ENCODE data around the gene SEC14L5.
"Not testable (repeated sequence)": the region's sequence is repeated elsewhere in the genome, so short reads cannot be mapped to it uniquely, and the experiment has no call there.

Gene SEC14L5

GRCh38 chr16:4954714-4955113 is 3.4 kb upstream of the SEC14L5 start:
- DNase-seq (ENCODE audit: low read depth): no peak

- no peak for DNase-seq (ENCODE audit: low read depth)
These were observed 760 bp upstream of the SEC14L5 start for GRCh38 chr16:4957420-4957719.

- no peak for DNase-seq (ENCODE audit: low read depth)
These were observed 644 bp downstream of the SEC14L5 start for GRCh38 chr16:4958510-4959438.

GRCh38 chr16:4960579-4960978 is 2.4 kb downstream of the SEC14L5 start:
- DNase-seq (ENCODE audit: low read depth): no peak

- no peak for DNase-seq (ENCODE audit: low read depth)
These were observed 4.6 kb downstream of the SEC14L5 start for GRCh38 chr16:4962716-4963115.

- not testable (repeated sequence) for DNase-seq (ENCODE audit: low read depth)
These were observed 5.4 kb downstream of the SEC14L5 start for GRCh38 chr16:4963527-4963926.

GRCh38 chr16:4966736-4967453 is 8.8 kb downstream of the SEC14L5 start:
- DNase-seq (ENCODE audit: low read depth): no peak

- DNase-seq (ENCODE audit: low read depth): not testable (repeated sequence)
These were observed 10.1 kb downstream of the SEC14L5 start for GRCh38 chr16:4968278-4968677.

GRCh38 chr16:4968879-4969483 is 10.9 kb downstream of the SEC14L5 start:
- no peak for DNase-seq (ENCODE audit: low read depth)

GRCh38 chr16:4970010-4970409 is 11.9 kb downstream of the SEC14L5 start:
- DNase-seq (ENCODE audit: low read depth): no peak

- DNase-seq (ENCODE audit: low read depth): no peak
These were observed 14.9 kb downstream of the SEC14L5 start for GRCh38 chr16:4972938-4973587.

GRCh38 chr16:4976079-4976478 is 17.9 kb downstream of the SEC14L5 start:
- no peak for DNase-seq (ENCODE audit: low read depth)

GRCh38 chr16:4976611-4977145 is 18.5 kb downstream of the SEC14L5 start:
- no peak for DNase-seq (ENCODE audit: low read depth)

- no peak for DNase-seq (ENCODE audit: low read depth)
These were observed 21.0 kb downstream of the SEC14L5 start for GRCh38 chr16:4979164-4979563.

GRCh38 chr16:4979736-4980660 is 21.9 kb downstream of the SEC14L5 start:
- no peak for DNase-seq (ENCODE audit: low read depth)

- no peak for DNase-seq (ENCODE audit: low read depth)
These were observed 22.6 kb downstream of the SEC14L5 start for GRCh38 chr16:4980691-4981090.

GRCh38 chr16:4981473-4981872 is 23.3 kb downstream of the SEC14L5 start:
- no peak for DNase-seq (ENCODE audit: low read depth)

GRCh38 chr16:4982056-4982867 is 24.1 kb downstream of the SEC14L5 start:
- no peak for DNase-seq (ENCODE audit: low read depth)

- DNase-seq (ENCODE audit: low read depth): no peak
These were observed 26.3 kb downstream of the SEC14L5 start for GRCh38 chr16:4984174-4984990.

Data from stimulated activated CD8-positive, alpha-beta memory T cell treated with anti-CD3 and anti-CD28 coated beads, Interleukin-4, amount 100 ng/mL, for 24 hours (primary cell).